Rectal smooth muscle tissue (tissue), 1 donor: ENCODE measurements around the gene OSBP2.

Experiments
- H3K27ac ChIP-seq: one replicate; pipeline ENCODE4 v1.7.0; 2013; ENCODE audit warnings: low read depth, low read length, inconsistent platforms
- H3K27me3 ChIP-seq: one replicate; pipeline ENCODE4 v1.7.0; 2013; ENCODE audit warnings: low read length; ENCODE audit not compliant: control insufficient read depth, insufficient read depth
- H3K36me3 ChIP-seq: one replicate; pipeline ENCODE4 v1.7.0; 2013; ENCODE audit warnings: low read length; ENCODE audit not compliant: control insufficient read depth, insufficient read depth
- H3K4me1 ChIP-seq: one replicate; pipeline ENCODE4 v1.7.0; 2013; ENCODE audit warnings: low read length; ENCODE audit not compliant: control insufficient read depth, insufficient read depth
- H3K4me3 ChIP-seq: one replicate; pipeline ENCODE4 v1.7.0; 2013; ENCODE audit warnings: low read length
- H3K9ac ChIP-seq: one replicate; pipeline ENCODE4 v1.7.0; 2013; ENCODE audit warnings: low read length

Gene OSBP2

GRCh38 chr22:30872285-30873041 lies 177.8 kb downstream of the OSBP2 start:
- H3K4me1 ChIP-seq: no peaks in the 10 kb centered on the region
- H3K27ac ChIP-seq: no peak overlapping the region
- no peaks in the 10 kb centered on the region for H3K36me3 ChIP-seq
- H3K4me3 ChIP-seq: no peak overlapping the region
- H3K27me3 ChIP-seq: no peaks in the 10 kb centered on the region
- no peak overlapping the region for H3K9ac ChIP-seq

DNA sequence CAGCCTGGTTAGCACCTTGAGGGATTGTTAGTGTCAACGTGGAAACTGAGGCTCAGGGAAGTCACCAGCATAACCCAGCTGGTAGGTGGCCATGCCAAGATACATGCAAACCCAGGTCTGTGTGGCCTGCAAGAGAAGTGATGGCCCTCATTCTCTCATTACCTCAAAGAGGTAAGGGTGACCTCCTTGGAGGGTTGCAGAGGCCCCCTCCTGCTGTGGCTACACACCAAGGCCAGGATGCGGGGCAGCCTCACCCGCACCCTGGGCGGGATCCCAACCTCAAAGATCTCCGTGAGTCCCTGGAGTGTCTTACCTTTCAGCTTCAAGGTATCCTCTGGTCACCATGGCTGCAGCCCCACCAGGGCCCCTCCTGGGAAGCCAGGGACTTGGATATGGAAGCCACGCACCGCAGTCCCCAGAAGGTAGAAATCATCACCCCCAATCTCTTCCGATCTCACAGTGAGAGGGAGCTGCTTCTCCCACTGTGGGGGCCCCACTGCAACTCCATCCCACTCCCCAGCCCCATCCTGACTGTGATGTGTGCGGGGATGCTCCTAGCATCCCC lies 178.5 kb downstream of the OSBP2 start:
- Histone ChIP-seq H3K27me3 (no peaks in the 10 kb centered on the region), H3K4me1 (no peaks in the 10 kb centered on the region), H3K27ac (no peak overlapping the region), H3K4me3 (no peak overlapping the region), H3K36me3 (no peaks in the 10 kb centered on the region), H3K9ac (no peak overlapping the region)

DNA sequence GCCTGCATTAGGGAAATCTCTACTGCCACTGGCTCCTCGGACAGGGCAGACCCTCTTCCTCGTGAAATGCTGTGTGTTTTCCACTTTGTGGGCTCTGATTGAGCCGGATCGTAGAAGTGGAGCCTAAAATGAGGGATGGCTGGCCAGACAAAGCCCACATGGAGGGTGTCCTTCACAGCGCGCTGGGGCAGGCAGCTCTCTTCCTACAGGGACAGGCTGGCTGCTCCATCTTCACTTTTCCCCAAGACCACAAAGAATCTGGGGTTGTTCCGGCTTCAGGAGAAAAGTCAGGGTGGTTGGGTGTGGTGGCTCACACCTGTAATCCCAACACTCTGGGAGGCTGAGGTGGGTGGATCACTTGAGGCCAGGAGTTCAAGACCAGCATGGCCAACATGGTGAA lies 179.0 kb downstream of the OSBP2 start:
- Histone ChIP-seq H3K27me3 (no peaks in the 10 kb centered on the region), H3K36me3 (no peaks in the 10 kb centered on the region)

DNA sequence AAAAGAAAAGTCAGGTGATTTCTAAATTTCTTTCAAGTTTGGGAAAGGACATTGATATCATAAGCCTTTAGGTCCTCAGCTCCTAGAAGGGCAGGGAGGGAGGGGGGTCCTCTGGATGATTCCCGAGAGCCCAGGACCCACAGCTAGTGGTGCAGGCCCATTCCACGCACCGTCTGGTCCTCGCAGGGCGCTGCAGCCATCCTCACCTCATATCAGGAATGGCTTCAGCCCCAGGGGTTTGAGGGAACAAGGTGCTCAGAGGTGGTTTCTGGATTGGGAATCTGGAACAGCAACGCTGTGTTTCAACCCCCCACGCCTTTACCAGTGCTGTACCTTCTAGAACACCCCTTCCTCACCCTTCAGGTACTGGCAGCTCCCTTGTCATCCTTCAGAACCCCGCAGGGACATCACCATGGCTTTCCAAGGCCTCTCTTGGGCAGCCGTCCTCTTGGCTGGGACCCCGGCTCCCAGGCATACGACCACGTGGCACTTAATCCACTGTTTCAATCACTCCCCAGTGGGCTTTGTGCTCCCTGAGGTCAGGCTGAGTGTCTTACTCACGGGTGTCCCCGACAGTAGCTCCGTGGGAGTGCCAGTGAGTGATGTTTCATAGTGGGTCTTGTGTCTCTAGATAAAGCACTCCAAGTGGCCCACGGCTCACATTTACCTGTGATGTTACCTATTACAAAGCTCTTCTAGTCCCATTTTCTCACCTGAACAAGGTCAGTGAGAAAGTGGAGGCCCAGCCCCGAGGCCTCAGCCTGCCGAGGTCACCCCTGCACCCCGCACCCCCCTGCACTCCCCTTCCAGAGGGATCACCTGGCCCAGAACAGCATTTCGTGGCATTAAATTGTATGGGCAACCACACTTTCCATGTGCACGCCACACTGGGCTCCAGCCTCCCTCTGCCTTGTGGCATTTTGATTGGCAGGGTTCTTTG lies 180.0 kb downstream of the OSBP2 start:
- no peaks in the 10 kb centered on the region for H3K36me3 ChIP-seq
- no peak overlapping the region for H3K27ac ChIP-seq
- no peaks in the 10 kb centered on the region for H3K4me1 ChIP-seq
- no peak overlapping the region for H3K4me3 ChIP-seq
- no peaks in the 10 kb centered on the region for H3K27me3 ChIP-seq
- H3K9ac ChIP-seq: no peak overlapping the region

More for the DNA sequence above, 179.0 kb downstream of the OSBP2 start:
- Histone ChIP-seq H3K27ac (no peak overlapping the region), H3K4me1 (no peaks in the 10 kb centered on the region), H3K9ac (no peak overlapping the region), H3K4me3 (no peak overlapping the region)

DNA sequence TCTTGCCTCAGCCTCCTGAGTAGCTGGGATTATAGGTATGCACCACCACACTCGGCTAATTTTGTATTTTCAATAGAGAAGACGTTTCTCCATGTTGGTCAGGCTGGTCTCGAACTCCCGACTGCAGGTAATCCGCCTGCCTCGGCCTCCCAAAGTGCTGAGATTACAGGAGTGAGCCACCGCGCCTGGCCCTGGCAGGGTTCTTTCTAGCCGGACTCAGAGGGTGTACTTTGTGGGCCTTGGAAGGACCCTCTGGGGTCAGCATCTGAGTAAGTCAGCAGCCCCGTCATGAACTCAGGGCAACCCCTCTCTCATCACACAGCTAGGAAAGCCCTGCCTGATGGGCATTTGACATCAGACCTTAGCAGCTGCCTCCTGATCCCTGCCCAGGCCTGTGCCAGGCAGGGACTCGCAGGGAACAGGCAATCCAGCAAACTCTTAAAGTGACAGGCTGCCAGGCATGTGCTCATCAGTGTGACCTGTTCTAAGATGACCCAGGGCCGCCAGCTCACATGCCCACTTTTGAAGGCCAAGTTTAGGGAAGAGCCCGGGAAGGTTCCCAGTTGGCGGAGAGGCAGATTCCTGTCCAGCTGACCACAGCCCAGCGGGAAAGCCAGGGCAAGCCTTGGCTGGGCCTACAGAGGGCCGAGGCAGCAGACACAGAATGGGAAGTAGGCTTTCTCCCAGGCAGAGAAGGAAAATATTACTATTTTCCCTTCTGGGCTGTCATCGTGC lies 181.0 kb downstream of the OSBP2 start:
- H3K9ac ChIP-seq: no peak overlapping the region
- H3K4me3 ChIP-seq: no peak overlapping the region
- H3K27me3 ChIP-seq: no peaks in the 10 kb centered on the region
- no peaks in the 10 kb centered on the region for H3K36me3 ChIP-seq
- H3K27ac ChIP-seq: no peak overlapping the region
- no peaks in the 10 kb centered on the region for H3K4me1 ChIP-seq

- Histone ChIP-seq H3K9ac (no peak overlapping the region), H3K4me3 (no peak overlapping the region)
Measured at GRCh38 chr22:30876221-30876751, 181.6 kb downstream of the OSBP2 start.

GRCh38 chr22:30876915-30877553 lies 182.4 kb downstream of the OSBP2 start:
- no peak overlapping the region for H3K27ac ChIP-seq
- H3K4me3 ChIP-seq: no peak overlapping the region
- H3K4me1 ChIP-seq: no peaks in the 10 kb centered on the region
- H3K36me3 ChIP-seq: no peaks in the 10 kb centered on the region
- H3K27me3 ChIP-seq: no peaks in the 10 kb centered on the region
- no peak overlapping the region for H3K9ac ChIP-seq

More at GRCh38 chr22:30876221-30876751, 181.6 kb downstream of the OSBP2 start:
- Histone ChIP-seq H3K27me3 (no peaks in the 10 kb centered on the region), H3K4me1 (no peaks in the 10 kb centered on the region), H3K36me3 (no peaks in the 10 kb centered on the region), H3K27ac (no peak overlapping the region)

DNA sequence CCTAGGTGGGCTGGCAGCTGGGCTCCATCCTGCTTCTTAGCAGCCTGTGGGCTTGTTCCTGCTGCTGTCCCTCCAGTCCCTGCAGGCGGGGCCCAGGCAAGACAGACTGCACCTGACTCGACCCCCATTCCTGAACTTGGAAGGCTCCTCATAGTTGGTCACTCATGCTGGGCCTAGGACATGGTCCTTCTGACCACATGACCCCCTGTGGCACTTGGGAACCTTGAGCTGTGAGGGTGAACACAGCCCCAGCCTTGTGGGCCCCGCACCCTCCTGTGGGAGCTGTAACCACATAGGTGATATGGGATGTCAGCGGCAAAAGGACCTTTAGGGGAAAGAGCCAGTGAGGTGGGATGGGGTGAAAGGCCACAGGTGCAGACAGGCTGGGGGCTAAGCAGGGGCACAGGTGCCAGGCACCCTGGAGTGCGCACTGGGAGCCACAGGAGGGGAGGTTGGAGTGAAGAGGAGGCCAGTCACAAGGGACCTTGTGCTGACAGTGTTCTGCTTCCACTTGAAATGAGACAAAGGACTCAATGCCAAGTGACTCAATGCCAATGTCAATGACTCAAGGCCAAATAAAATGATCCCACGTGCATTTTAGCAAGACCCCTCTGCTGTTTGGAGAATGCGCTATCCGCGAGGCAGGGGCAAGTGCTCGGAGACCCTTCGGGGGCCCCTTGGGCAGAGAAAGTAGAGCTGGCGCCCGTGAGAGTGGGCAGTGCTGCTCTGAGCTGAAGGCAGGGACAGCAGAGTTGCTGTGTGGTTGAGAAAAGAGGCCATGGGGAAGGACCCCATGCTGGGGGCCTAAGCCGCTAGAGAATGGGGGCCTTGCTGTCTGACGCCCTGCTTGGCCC lies 183.2 kb downstream of the OSBP2 start:
- no peak overlapping the region for H3K9ac ChIP-seq
- no peaks in the 10 kb centered on the region for H3K36me3 ChIP-seq
- H3K4me3 ChIP-seq: no peak overlapping the region
- no peaks in the 10 kb centered on the region for H3K27me3 ChIP-seq
- no peak overlapping the region for H3K27ac ChIP-seq
- H3K4me1 ChIP-seq: no peaks in the 10 kb centered on the region

GRCh38 chr22:30878516-30879414 lies 184.1 kb downstream of the OSBP2 start:
- no peak overlapping the region for H3K9ac ChIP-seq
- no peak overlapping the region for H3K27ac ChIP-seq
- H3K36me3 ChIP-seq: no peaks in the 10 kb centered on the region
- H3K4me1 ChIP-seq: no peaks in the 10 kb centered on the region
- no peaks in the 10 kb centered on the region for H3K27me3 ChIP-seq
- no peak overlapping the region for H3K4me3 ChIP-seq

GRCh38 chr22:30879415-30879797 lies 184.7 kb downstream of the OSBP2 start:
- Histone ChIP-seq H3K4me3 (no peak overlapping the region), H3K4me1 (no peaks in the 10 kb centered on the region), H3K9ac (no peak overlapping the region), H3K27me3 (no peaks in the 10 kb centered on the region), H3K27ac (no peak overlapping the region), H3K36me3 (no peaks in the 10 kb centered on the region)
